Measurements from ENCODE around the gene RPTOR.

The RPTOR gene

GRCh38 chr17:80644536-80644935 lies 99.9 kb downstream of the RPTOR start:
- DNase-seq (ENCODE audit: low read depth) = peak; percentile 50

GRCh38 chr17:80645706-80646325 lies 101.2 kb downstream of the RPTOR start:
- DNase-seq (ENCODE audit: low read depth) = no peak

DNA sequence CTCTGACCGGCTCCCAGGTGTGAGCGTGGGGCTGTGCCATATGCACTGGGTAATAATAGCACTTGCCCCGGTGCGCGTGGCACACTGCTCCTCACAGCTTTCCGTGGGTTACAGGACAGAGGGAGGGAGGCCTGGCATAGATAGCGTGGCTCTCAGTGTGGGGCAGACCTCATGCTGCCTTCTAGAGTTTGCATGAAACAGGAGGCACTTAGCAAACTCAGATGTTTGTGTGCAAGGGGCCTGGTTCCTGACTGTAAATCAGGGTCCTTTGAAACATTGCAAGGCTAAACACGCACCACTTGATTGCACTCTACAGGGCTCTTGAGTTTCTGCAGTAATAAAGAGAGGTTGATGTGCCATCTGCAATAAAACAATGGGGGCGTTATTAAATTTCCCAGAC lies 101.7 kb downstream of the RPTOR start:
- DNase-seq (ENCODE audit: low read depth) = no peak

- DNase-seq (ENCODE audit: low read depth) = peak; percentile 98
Observed at GRCh38 chr17:80647746-80648145, 103.1 kb downstream of the RPTOR start.

DNA sequence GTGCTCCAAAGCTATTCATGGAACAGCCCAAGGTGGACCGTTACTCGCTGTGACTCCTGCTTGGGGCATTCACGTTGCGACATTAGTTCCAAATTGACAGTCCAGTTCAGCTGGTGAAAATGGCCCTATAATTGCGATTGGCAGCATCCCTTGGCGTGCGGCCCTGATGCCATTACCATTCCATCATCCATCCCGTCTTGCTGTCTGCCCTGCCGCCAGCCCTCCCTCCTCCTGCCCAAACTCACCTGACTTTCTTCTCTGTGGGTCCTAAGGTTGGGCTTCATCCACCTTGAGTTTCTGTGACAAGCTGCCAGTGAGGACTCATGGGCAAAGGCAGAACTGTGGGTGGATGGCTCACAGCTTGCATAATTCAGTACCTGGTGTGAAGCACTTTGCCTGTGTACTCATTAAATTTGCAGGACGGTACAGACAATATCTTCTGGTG lies 104.6 kb downstream of the RPTOR start:
- no peak for DNase-seq (ENCODE audit: low read depth)

GRCh38 chr17:80649672-80650330 lies 105.2 kb downstream of the RPTOR start:
- DNase-seq (ENCODE audit: low read depth) = peak; percentile 95

DNA sequence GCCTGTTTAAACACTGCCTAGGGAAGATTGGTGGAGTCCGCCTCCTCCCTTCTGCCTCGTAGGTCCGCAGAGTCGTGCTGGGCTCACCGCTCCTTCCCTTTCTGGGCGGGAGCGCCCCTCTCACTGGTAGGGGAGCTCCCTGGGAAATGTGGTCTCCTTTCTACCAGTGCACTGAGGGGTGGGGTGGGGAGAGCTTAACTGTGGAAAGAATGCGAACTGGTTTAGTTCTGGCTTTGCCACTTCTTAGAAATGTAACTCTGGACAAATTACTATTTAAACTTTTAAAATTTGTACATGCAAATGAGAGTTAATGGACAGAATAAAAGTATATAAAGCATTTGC lies 105.7 kb downstream of the RPTOR start:
- DNase-seq (ENCODE audit: low read depth) = no peak

DNA sequence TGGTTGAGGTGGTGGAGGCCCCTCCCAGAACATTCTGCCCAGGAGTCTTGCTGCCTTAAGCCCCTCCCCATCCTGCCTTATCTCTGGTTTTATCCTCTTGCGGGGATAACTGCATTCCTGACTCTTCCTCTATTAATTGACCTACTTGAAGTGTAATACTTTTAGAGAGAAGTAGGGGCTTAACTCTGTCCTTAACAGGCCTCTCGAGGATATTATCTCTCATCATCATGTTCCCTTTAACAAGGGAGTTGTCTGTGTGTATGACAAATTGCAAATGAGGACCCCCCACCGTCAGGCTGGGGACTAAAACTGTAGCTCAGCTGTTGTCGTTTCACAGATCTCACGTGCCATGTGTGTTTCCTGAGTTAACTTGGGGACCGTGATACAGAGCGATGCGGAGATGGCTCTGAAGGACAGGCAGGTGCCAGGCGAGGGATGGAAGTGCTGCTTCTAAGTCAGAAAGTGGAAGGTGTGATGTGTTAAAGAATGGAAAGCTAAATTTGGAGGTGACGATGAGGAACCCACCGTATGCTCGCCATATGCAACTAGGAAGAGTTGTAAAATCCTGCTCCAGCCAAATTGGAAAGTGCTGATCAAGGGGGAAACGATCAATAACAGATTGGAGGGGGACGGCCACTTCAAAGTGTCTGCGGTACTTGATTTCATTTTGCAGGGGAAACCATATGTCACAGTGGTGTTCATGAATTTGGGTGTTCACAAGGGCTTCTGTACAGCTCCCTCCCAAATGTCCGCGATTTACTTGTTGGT lies 106.3 kb downstream of the RPTOR start:
- DNase-seq (ENCODE audit: low read depth) = no peak

- DNase-seq (ENCODE audit: low read depth) = peak; percentile 48
Observed at GRCh38 chr17:80652756-80653330, 108.2 kb downstream of the RPTOR start.

DNA sequence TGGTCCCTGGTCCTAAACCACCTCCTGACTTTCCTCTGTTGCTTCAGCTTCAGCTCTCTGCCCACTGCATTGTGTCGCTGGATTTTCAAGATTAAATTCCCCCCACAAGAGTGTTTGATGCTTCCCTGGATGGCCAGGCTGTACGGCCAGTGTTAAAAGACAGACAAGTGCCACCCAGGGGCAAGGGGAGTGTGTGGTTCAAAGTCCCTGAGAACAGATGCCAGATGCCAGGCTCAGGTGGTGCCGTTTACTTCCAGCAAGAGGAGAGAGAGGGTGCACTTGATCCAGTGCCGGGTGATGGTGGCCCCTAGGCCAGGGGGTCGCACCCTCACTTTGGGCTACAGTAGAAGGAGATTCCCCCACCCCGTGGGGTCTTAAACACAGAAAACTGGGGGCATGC lies 109.2 kb downstream of the RPTOR start:
- DNase-seq (ENCODE audit: low read depth) = no peak

GRCh38 chr17:80655608-80656007 lies 111.0 kb downstream of the RPTOR start:
- no peak for DNase-seq (ENCODE audit: low read depth)

DNA sequence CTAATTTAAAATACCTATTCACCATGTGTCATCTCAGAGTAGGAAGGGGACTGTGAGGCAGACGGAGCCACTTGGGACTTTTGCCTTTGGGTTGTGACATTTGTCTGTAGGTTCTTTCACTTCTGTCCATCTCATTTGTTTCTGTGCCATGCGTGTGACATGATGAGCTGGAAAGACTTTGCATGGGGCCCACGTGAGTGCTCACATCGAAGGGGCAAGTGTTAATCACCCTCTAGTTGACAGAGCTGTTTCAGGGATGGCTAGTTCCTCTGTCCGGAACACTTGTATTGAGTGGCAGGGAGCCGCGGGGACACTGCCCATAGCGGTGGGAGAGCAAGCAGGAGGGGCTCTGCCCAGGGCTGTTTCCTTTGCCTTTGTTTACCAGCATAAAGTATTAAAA lies 112.0 kb downstream of the RPTOR start:
- no peak for DNase-seq (ENCODE audit: low read depth)

DNA sequence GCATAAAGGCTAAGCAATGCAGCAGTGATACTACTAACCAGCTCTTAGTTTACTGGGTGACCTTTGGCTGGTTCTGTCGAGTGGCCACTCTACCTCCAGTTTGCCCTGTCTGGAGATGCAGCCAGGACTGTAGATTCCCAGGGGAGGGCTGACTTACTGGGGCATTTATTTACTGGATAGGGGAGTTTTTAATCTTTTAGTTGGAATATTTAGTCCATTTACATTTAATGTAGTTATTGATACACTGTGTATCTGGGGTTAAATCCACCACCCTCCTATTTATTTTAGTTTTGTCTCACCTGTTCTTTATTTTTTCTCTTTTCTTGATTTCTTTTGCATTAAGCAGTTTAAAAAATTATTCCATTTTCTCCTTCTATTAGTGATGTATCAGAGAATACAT lies 112.9 kb downstream of the RPTOR start:
- no peak for DNase-seq (ENCODE audit: low read depth)

GRCh38 chr17:80658821-80659220 lies 114.2 kb downstream of the RPTOR start:
- no peak for DNase-seq (ENCODE audit: low read depth)

DNA sequence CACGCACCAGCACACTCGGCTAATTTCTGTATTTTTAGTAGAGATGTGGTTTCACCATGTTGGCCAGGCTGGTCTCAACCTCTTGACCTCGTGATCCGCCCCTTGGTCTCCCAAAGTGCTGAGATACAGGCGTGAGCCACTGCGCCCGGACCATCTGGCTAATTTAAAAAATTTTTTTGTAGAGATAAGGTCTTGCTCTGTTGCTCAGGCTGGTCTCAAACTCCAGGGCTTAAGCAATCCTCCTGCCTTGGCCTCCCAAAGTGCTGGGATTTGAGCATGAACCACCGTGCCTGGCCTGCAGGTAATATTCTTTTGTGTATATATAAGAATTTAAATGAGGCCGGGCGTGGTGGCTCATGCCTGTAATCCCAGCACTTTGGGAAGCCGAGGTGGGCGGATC lies 115.0 kb downstream of the RPTOR start:
- DNase-seq (ENCODE audit: low read depth) = no peak

- DNase-seq (ENCODE audit: low read depth) = no peak
Observed at GRCh38 chr17:80660527-80661198, 116.0 kb downstream of the RPTOR start.

DNA sequence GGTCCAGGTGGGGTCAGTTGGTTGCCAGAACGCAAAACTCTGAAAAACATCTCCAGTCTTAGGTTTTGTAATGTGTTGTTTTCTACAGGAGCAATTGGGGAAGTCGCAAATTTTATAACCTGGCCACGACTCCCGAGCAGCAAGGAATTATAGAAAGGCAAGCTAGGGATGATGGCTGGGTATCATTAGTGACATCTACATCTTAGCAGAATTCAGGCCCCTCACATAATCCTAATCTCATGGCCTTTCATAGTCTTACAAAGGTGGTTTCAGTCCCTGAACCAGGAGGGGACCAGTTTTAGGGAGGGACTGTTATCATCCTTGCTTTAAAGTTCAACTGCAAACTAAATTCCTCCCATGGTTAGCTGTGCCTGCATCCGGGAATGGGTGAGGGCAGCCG lies 117.9 kb downstream of the RPTOR start:
- no peak for DNase-seq (ENCODE audit: low read depth)

DNA sequence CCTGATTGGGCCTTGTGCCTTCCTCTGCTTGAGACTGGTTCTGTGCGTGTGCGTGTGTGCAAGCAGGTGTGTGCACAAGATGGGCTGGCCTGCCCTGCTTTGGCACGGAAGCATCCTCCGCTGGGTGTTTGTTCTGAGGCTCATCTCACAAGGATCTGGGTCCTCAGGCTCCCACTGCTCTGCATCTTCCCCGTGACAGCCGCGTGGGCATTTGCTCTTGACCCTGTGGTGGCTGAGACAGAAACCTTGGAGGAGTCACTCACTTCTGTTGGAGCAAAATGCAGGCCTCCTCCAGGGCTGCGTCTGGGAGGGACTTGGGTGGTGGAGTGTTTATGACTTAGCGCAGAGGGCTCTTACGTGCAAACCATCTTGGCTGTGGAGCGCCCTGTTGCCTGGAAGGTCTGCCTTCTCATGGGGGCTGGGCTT lies 119.2 kb downstream of the RPTOR start:
- no peak for DNase-seq (ENCODE audit: low read depth)

DNA sequence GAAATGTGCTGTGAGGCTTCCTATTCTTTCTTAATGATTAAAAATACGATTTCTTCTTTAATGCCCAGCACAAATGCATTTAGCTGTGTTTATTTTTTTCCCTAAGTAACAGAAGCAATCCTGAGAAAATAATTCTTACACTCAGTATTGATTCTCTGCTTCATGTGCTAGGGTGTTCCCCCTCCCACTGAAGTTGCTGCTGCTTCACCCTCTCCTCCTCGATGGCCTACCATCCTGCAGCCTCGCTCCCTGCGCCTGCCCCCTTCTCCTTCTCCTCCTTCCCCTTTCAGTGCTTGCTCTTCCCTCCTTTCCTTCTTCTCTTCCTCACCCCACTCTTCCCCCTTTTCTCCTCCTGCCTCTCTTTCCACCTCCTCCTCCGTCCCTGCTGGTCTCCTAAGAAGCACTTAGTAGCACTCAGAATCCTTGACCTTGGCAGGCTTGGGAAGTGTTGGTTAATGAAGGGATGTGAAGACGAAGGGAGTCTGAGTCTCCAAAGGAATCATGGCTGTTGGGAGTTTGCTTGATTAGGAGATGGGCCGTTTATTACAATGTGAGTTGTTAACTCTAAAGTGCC lies 119.7 kb downstream of the RPTOR start:
- DNase-seq (ENCODE audit: low read depth) = no peak

- DNase-seq (ENCODE audit: low read depth) = no peak
Observed at GRCh38 chr17:80665792-80666191, 121.2 kb downstream of the RPTOR start.

DNA sequence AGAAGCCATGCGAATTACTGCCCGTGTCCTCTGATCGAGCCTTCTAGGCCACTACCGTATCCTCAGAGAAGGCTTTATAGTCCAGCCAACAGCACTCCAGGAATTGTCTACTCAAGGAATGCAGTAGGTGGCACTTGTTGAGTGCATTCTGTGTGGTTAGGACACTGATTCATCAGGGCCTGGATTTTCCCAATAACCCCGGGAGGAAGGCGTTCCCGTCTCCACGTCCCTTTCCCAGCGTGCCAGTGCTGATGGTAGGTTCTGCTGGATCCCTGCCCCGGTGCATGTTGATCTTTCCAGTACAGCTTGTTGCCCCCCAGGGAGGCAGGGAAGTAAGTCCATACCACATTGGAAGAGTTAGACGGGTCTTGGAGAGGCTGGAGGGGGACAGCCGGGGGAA lies 122.2 kb downstream of the RPTOR start:
- no peak for DNase-seq (ENCODE audit: low read depth)

All from ELR (cell line).